Loucy (cell line): ENCODE data around the gene ISM1.

ENCODE experiments used
- EZH2phosphoT487 ChIP-seq: fragments of 200-600 bp; IDR thresholded peaks from 2 replicates; pipeline ENCODE4 v1.6.1; 2018; ENCODE audit warnings: antibody characterized with exemption, mild to moderate bottlenecking, moderate library complexity, borderline replicate concordance
- TF ChIP-seq, protein P1 (sequence below): fragments of 200-600 bp; sonication (generic); conservative IDR thresholded peaks from 2 replicates; pipeline ENCODE4 v1.5.1; 2014; ENCODE audit warnings: mild to moderate bottlenecking, antibody characterized with exemption, low read length

DNA sequence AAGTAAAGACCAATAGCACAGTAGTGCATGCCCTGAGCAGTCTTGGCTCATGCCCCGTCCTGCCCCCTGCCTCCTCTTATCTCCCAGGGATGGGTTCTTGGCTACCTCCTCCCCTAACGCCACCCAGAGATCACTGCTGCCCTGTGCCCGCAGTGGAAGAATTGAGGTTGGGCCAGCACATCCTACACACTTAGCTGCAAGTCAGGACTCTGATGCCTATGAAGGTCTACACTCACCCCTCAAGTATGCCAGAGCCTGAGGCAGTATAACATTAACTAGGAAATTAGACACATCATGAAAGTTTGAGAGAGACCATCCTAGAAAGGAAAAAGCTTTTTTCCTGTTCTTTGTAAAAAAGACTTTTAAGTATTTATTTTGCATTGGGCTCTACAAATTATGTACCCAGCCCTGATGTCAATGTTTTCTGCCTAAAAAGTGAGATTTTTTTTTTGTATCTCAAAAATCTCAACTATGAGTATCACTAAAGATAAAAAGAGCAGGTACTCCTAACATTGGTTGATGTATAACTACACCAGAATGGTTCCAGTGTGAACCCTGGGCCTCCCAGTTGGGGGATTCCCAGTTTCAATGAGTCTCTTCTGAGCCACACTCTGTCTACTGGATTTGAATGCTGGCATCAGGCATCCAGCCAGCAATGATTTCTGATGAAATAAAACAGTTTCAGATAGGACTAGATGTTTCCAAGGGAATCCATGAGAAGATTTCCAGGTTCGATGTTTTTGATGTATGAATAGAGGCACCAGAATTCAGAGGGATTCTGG, 115.4 kb downstream of the ISM1 start:
- TF ChIP-seq, protein P1, sequence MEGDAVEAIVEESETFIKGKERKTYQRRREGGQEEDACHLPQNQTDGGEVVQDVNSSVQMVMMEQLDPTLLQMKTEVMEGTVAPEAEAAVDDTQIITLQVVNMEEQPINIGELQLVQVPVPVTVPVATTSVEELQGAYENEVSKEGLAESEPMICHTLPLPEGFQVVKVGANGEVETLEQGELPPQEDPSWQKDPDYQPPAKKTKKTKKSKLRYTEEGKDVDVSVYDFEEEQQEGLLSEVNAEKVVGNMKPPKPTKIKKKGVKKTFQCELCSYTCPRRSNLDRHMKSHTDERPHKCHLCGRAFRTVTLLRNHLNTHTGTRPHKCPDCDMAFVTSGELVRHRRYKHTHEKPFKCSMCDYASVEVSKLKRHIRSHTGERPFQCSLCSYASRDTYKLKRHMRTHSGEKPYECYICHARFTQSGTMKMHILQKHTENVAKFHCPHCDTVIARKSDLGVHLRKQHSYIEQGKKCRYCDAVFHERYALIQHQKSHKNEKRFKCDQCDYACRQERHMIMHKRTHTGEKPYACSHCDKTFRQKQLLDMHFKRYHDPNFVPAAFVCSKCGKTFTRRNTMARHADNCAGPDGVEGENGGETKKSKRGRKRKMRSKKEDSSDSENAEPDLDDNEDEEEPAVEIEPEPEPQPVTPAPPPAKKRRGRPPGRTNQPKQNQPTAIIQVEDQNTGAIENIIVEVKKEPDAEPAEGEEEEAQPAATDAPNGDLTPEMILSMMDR: no peak
- TF ChIP-seq EZH2phosphoT487: no peak
